Fibroblast of pulmonary artery (primary cell): ENCODE results near the gene NSUN3.
A peak's percentile ranks its signal among the peaks of the same experiment; 100 is the strongest.

ENCODE experiments used
- DNase-seq: peaks from one replicate; pipeline ENCODE4 v3.0.0-alpha.2; 2010; ENCODE audit warnings: low read depth
- H3K4me3 ChIP-seq: replicated peaks from 2 replicates; pipeline ENCODE4 v1.5.1; 2011; ENCODE audit warnings: low read depth, mild to moderate bottlenecking, control low read depth, low read length, moderate library complexity
- CTCF ChIP-seq: IDR thresholded peaks from 2 replicates; pipeline ENCODE4 v1.5.1; 2011; ENCODE audit warnings: mild to moderate bottlenecking, control low read depth, low read length, inconsistent platforms; ENCODE audit errors: missing control alignments

The NSUN3 gene

GRCh38 chr3:94147012-94147411 lies 84.2 kb downstream of the NSUN3 start:
- DNase-seq = no peak
- TF ChIP-seq CTCF = no peak
- no peak overlapping the region for H3K4me3 ChIP-seq

- TF ChIP-seq CTCF = no peak
- no peak overlapping the region for H3K4me3 ChIP-seq
- no peak for DNase-seq
These were observed 87.3 kb downstream of the NSUN3 start for GRCh38 chr3:94150113-94150512.

GRCh38 chr3:94156626-94157025 lies 93.8 kb downstream of the NSUN3 start:
- TF ChIP-seq CTCF = no peak
- H3K4me3 ChIP-seq = no peak overlapping the region
- DNase-seq = no peak

- TF ChIP-seq CTCF = no peak
- no peak overlapping the region for H3K4me3 ChIP-seq
- peak; percentile 3 for DNase-seq
These were observed 95.7 kb downstream of the NSUN3 start for GRCh38 chr3:94158512-94158911.

GRCh38 chr3:94159062-94159828 lies 96.4 kb downstream of the NSUN3 start:
- no peak for TF ChIP-seq CTCF
- H3K4me3 ChIP-seq = peak overlapping the region; percentile 33
- DNase-seq = peak; percentile 82

- no peak for TF ChIP-seq CTCF
- peak; percentile 36 for DNase-seq
These were observed 99.8 kb downstream of the NSUN3 start for GRCh38 chr3:94162700-94163099.

GRCh38 chr3:94167346-94167745 lies 104.5 kb downstream of the NSUN3 start:
- no peak for DNase-seq
- no peak overlapping the region for H3K4me3 ChIP-seq
- no peak for TF ChIP-seq CTCF

More at GRCh38 chr3:94162700-94163099, 99.8 kb downstream of the NSUN3 start:
- H3K4me3 ChIP-seq = no peak overlapping the region
